Neural progenitor cell (in vitro differentiated cells): ENCODE measurements around the gene LMNTD1. TPM values are rescaled to one million over a fixed set of nuclear protein-coding genes. Genes with fewer than 3 reads are reported as not detected.
A peak's percentile ranks its signal among the peaks of the same experiment; 100 is the strongest.

Experiments
- DNase-seq: peaks from one replicate; pipeline ENCODE4 v3.0.0-alpha.2; 2016; ENCODE audit warnings: low spot score
- H2AFZ ChIP-seq: fragments of 200-600 bp; sonication (generic); replicated peaks from 2 replicates; pipeline ENCODE4 v1.6.1; 2016; ENCODE audit warnings: antibody characterized with exemption
- H3F3A ChIP-seq: fragments of 200-600 bp; sonication (generic); 2 replicates; pipeline ENCODE4 v1.6.1; 2016; ENCODE audit warnings: antibody characterized with exemption, low read depth
- H3K27ac ChIP-seq: fragments of 200-600 bp; sonication (generic); 2 replicates; pipeline ENCODE4 v1.5.1; 2016; ENCODE audit warnings: mild to moderate bottlenecking
- H3K27me3 ChIP-seq: fragments of 200-600 bp; sonication (generic); 2 replicates; pipeline ENCODE4 v1.6.1; 2016; ENCODE audit warnings: mild to moderate bottlenecking, moderate library complexity
- H3K36me3 ChIP-seq: fragments of 200-600 bp; sonication (generic); 2 replicates; pipeline ENCODE4 v1.5.1; 2016
- H3K4me1 ChIP-seq: fragments of 200-600 bp; sonication (generic); 2 replicates; pipeline ENCODE4 v1.6.1; 2016; ENCODE audit warnings: mixed run types
- H3K4me2 ChIP-seq: fragments of 200-600 bp; sonication (generic); 2 replicates; pipeline ENCODE4 v1.6.1; 2016
- H3K4me3 ChIP-seq: fragments of 200-600 bp; sonication (generic); 2 replicates; pipeline ENCODE4 v1.5.1; 2016
- H3K79me2 ChIP-seq: fragments of 200-600 bp; sonication (generic); 2 replicates; pipeline ENCODE4 v1.6.1; 2016; ENCODE audit warnings: low read depth
- H3K9ac ChIP-seq: fragments of 200-600 bp; sonication (generic); 2 replicates; pipeline ENCODE4 v1.6.1; 2016
- H3K9me3 ChIP-seq: fragments of 200-600 bp; sonication (generic); 2 replicates; pipeline ENCODE4 v1.5.1; 2016; ENCODE audit warnings: low read depth
- H4K20me1 ChIP-seq: fragments of 200-600 bp; sonication (generic); 2 replicates; pipeline ENCODE4 v1.6.1; 2016; ENCODE audit warnings: low read depth
- H3K27ac Mint-ChIP-seq: 3 replicates; pipeline ENCODE4 v1.8.0; 2021; ENCODE audit warnings: mixed read lengths
- H3K27me3 Mint-ChIP-seq: 2 replicates; pipeline ENCODE4 v1.8.0; 2022; ENCODE audit warnings: low read depth, mild to moderate bottlenecking, inconsistent platforms, moderate library complexity, mixed read lengths; ENCODE audit not compliant: insufficient read depth
- H3K36me3 Mint-ChIP-seq: 3 replicates; pipeline ENCODE4 v1.8.0; 2021; ENCODE audit warnings: mixed read lengths
- H3K4me1 Mint-ChIP-seq: 3 replicates; pipeline ENCODE4 v1.8.0; 2021; ENCODE audit warnings: mixed read lengths
- H3K4me3 Mint-ChIP-seq: 3 replicates; pipeline ENCODE4 v1.8.0; 2021; ENCODE audit warnings: mild to moderate bottlenecking, moderate library complexity, mixed read lengths
- H3K9me3 Mint-ChIP-seq: 3 replicates; pipeline ENCODE4 v1.8.0; 2020; ENCODE audit warnings: mixed read lengths
- EZH2 ChIP-seq: fragments of 200-600 bp; sonication (generic); IDR thresholded peaks from 2 replicates; pipeline ENCODE4 v1.6.1; 2017; ENCODE audit warnings: antibody characterized with exemption, mild to moderate bottlenecking, moderate library complexity
- EZH2phosphoT487 ChIP-seq: fragments of 200-600 bp; sonication (generic); IDR thresholded peaks from 2 replicates; pipeline ENCODE4 v1.6.1; 2017; ENCODE audit warnings: antibody characterized with exemption
- total RNA-seq: library from RNA; depleted of rRNA; stranded (reverse); fragments of >200 nt; gene quantifications from 2 replicates; pipeline ENCODE4 v1.2.3, GENCODE V29; 2015; ENCODE audit warnings: low replicate concordance
- TF ChIP-seq, protein P1 (sequence below): fragments of 200-600 bp; sonication (generic); IDR thresholded peaks from 2 replicates; pipeline ENCODE4 v1.5.1; 2017; ENCODE audit warnings: antibody characterized with exemption, mild to moderate bottlenecking

The LMNTD1 gene
- total RNA-seq, 1 donor from 2014 or later, result not detected

DNA sequence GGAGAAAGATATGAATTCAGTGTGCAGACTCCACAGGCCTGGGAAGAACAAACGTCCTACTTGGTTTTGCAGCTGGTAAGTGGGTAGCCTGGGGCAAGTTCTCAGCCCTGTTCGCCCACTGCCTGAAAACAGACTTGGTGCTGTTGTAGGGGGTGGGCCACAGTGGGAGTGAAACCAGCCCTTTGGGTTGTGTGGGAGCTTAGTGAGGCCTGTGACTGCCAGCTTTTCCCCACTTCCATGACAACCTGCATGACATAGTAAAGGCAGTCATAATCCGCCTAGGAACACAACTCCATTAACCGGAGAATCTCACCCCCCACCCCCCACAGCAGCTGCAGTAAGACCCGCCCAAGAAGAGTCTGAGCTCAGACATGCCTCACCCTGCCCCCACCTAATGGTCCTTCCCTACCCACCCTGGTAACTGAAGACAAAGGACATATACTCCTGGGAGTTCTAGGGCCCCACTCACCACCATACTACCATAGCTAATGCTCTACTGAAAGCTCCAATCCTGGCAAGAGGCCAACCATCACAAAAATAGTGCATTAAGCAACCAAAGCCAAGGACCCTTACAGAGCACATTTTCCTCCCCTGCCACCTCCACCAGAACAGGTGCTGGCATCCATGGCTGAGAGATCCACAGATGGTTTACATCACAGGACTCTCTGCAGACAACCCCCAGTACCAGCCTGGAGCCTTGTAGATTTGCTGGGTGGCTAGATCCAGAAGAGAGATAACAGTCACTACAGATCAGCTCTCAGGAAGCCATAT is 39.8 kb upstream of the LMNTD1 start:
- Mint-ChIP-seq H3K27me3 (peaks cover 2% of the 10 kb centered on the region), H3K27ac (no peak overlapping the region), H3K36me3 (no peaks in the 10 kb centered on the region), H3K9me3 (peaks cover 10% of the 10 kb centered on the region), H3K4me3 (no peak overlapping the region), H3K4me1 (peaks cover 5% of the 10 kb centered on the region)
- no peak overlapping the region for H3K4me3 ChIP-seq
- H3K36me3 ChIP-seq, result no peaks in the 10 kb centered on the region
- no peaks in the 10 kb centered on the region for H3K4me1 ChIP-seq
- no peak for DNase-seq
- no peaks in the 10 kb centered on the region for H4K20me1 ChIP-seq
- TF ChIP-seq, protein P1, sequence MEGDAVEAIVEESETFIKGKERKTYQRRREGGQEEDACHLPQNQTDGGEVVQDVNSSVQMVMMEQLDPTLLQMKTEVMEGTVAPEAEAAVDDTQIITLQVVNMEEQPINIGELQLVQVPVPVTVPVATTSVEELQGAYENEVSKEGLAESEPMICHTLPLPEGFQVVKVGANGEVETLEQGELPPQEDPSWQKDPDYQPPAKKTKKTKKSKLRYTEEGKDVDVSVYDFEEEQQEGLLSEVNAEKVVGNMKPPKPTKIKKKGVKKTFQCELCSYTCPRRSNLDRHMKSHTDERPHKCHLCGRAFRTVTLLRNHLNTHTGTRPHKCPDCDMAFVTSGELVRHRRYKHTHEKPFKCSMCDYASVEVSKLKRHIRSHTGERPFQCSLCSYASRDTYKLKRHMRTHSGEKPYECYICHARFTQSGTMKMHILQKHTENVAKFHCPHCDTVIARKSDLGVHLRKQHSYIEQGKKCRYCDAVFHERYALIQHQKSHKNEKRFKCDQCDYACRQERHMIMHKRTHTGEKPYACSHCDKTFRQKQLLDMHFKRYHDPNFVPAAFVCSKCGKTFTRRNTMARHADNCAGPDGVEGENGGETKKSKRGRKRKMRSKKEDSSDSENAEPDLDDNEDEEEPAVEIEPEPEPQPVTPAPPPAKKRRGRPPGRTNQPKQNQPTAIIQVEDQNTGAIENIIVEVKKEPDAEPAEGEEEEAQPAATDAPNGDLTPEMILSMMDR, result no peak
- no peak for TF ChIP-seq EZH2
- TF ChIP-seq EZH2phosphoT487, result no peak
- no peaks in the 10 kb centered on the region for H3K79me2 ChIP-seq
- no peak overlapping the region for H3K27ac ChIP-seq
- H3K27me3 ChIP-seq, result no peaks in the 10 kb centered on the region
- no peak overlapping the region for H2AFZ ChIP-seq
- no peaks in the 10 kb centered on the region for H3K9me3 ChIP-seq
- H3K4me2 ChIP-seq, result no peak overlapping the region
- H3K9ac ChIP-seq, result no peak overlapping the region
- no peaks in the 10 kb centered on the region for H3F3A ChIP-seq

DNA sequence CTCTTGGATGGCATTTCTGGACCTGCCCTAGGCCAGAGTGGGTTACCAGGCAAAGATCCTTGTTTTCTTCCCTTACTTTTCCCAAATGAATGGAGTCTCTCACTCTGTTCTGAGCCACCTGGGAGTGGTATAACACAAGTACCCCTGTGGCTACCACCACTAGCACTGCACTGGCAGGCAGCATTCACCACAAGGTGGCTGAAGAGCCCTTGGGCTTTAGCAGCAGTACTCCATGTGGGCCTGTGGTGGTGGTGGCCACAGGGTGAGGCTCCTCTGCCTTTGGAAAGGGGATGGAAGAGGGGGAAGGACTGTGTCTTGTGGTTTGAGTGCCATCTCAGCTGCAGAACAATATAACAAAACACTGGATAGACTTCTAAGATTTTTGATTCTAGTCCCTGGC is 38.1 kb upstream of the LMNTD1 start:
- TF ChIP-seq, protein P1, result peak; percentile 20
- no peak for TF ChIP-seq EZH2
- Histone ChIP-seq H4K20me1 (no peaks in the 10 kb centered on the region), H3K9me3 (peaks cover 3% of the 10 kb centered on the region), H3K4me2 (no peak overlapping the region), H3K36me3 (no peaks in the 10 kb centered on the region), H2AFZ (no peak overlapping the region), H3K4me3 (no peak overlapping the region), H3K27me3 (no peaks in the 10 kb centered on the region), H3F3A (no peaks in the 10 kb centered on the region), H3K4me1 (no peaks in the 10 kb centered on the region), H3K27ac (no peak overlapping the region), H3K9ac (no peak overlapping the region), H3K79me2 (no peaks in the 10 kb centered on the region)
- H3K4me3 Mint-ChIP-seq, result no peak overlapping the region
- H3K4me1 Mint-ChIP-seq, result peaks cover 5% of the 10 kb centered on the region
- no peaks in the 10 kb centered on the region for H3K36me3 Mint-ChIP-seq
- no peak overlapping the region for H3K27ac Mint-ChIP-seq
- peaks cover 5% of the 10 kb centered on the region for H3K27me3 Mint-ChIP-seq
- H3K9me3 Mint-ChIP-seq, result peaks cover 15% of the 10 kb centered on the region
- peak; percentile 23 for DNase-seq

DNA sequence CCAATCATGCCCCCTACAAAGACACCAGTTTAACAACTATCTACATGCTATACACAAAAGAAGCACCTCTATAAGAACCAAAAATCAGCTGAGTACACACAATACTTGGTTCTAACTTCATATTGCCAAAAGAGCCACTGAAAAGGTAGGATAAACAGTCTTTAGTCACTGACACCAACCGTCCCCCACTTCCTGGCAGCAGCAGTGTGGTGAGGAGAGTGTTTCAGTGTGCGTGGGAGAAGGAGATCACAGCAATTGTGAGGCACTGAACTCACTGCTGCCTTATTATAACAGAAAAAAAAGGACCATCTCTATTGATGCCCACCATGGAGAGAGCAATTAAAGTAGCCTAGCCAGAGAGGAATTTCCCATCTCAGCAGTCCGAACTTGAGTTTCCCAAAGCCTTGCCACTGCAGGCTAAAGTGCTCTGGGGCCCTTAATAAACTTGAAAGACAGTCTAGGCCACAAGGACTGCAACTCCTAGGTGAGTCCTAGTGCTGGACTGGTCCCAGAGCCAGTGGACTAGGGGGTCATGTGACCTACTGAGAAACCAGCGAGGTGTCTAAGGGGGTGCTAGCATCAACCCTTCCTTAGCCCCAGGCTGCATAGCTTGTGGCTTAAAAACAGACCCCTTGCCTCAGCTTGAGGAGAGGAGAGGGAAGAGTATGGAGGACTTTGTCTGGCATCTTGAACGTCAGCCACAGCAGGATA is 37.1 kb upstream of the LMNTD1 start:
- no peak overlapping the region for H3K4me3 ChIP-seq
- DNase-seq, result no peak
- H3K9me3 ChIP-seq, result peaks cover 3% of the 10 kb centered on the region
- H3F3A ChIP-seq, result no peaks in the 10 kb centered on the region
- H3K27ac ChIP-seq, result no peak overlapping the region
- Mint-ChIP-seq H3K9me3 (peaks cover 15% of the 10 kb centered on the region), H3K4me3 (no peak overlapping the region), H3K4me1 (peaks cover 5% of the 10 kb centered on the region), H3K36me3 (no peaks in the 10 kb centered on the region), H3K27ac (no peak overlapping the region), H3K27me3 (peaks cover 5% of the 10 kb centered on the region)
- H3K4me1 ChIP-seq, result no peaks in the 10 kb centered on the region
- no peak overlapping the region for H2AFZ ChIP-seq
- TF ChIP-seq EZH2phosphoT487 (no peak), EZH2 (no peak)
- TF ChIP-seq, protein P1, result no peak
- no peaks in the 10 kb centered on the region for H3K36me3 ChIP-seq
- no peak overlapping the region for H3K9ac ChIP-seq
- H3K4me2 ChIP-seq, result no peak overlapping the region
- no peaks in the 10 kb centered on the region for H3K79me2 ChIP-seq
- no peaks in the 10 kb centered on the region for H3K27me3 ChIP-seq
- no peaks in the 10 kb centered on the region for H4K20me1 ChIP-seq
